Calu3 (cell line): ENCODE measurements around the gene VARS1. TPM values are rescaled to one million over a fixed set of nuclear protein-coding genes. Genes with fewer than 3 reads are reported as not detected.
"Not testable (repeated sequence)": the region's sequence is repeated elsewhere in the genome, so short reads cannot be mapped to it uniquely, and the experiment has no call there.

Experiments used
- BruUV-seq: library from RNA; stranded (reverse); fragments of 400-500 nt; replicated peaks from 2 replicates; lab custom pipeline; 2021; lab: Mats Ljungman, UMichigan
- CTCF ChIA-PET: fragments of 300-600 bp; sonication (Branson Sonifier 250); formaldehyde crosslinking; loops from one replicate; lab custom pipeline; 2022; ENCODE audit warnings: antibody characterized with exemption; lab: Charles Lee
- DNase-seq: peaks from one replicate; pipeline ENCODE4 v3.0.0; 2022
- H3K27ac Mint-ChIP-seq: one replicate; pipeline ENCODE4 v1.8.0; 2022; ENCODE audit warnings: mixed read lengths; ENCODE audit not compliant: unreplicated experiment
- H3K27me3 Mint-ChIP-seq: one replicate; pipeline ENCODE4 v1.8.0; 2022; ENCODE audit warnings: mixed read lengths; ENCODE audit not compliant: unreplicated experiment
- H3K36me3 Mint-ChIP-seq: one replicate; pipeline ENCODE4 v1.8.0; 2022; ENCODE audit warnings: mild to moderate bottlenecking, moderate library complexity, mixed read lengths; ENCODE audit not compliant: insufficient read depth, unreplicated experiment
- H3K4me1 Mint-ChIP-seq: one replicate; pipeline ENCODE4 v1.8.0; 2022; ENCODE audit warnings: mild to moderate bottlenecking, low read depth, mixed read lengths; ENCODE audit not compliant: unreplicated experiment
- H3K4me3 Mint-ChIP-seq: one replicate; pipeline ENCODE4 v1.8.0; 2022; ENCODE audit warnings: mild to moderate bottlenecking, low read depth, moderate library complexity, mixed read lengths; ENCODE audit not compliant: unreplicated experiment
- H3K9me3 Mint-ChIP-seq: one replicate; pipeline ENCODE4 v1.8.0; 2022; ENCODE audit warnings: low read depth, mixed read lengths; ENCODE audit not compliant: unreplicated experiment
- CTCF ChIP-seq: fragments of 200-600 bp; IDR thresholded peaks from one replicate; pipeline ENCODE4 v1.8.0; 2022; ENCODE audit warnings: antibody characterized with exemption; ENCODE audit not compliant: unreplicated experiment
- intact Hi-C: fragments of 100-400 bp; cut with micrococcal nuclease; formaldehyde crosslinking; loops from one replicate; pipeline ENCODE4 v1.10.0; 2022; ENCODE audit not compliant: unreplicated experiment
- total RNA-seq: library from RNA; stranded (reverse); gene quantifications from 2 replicates; pipeline ENCODE4 v1.2.3, GENCODE V29; 2022

Gene VARS1
- total RNA-seq, 1 experiment from 2014 or later: 316 TPM

GRCh38 chr6:31814677-31815024 is 19.1 kb upstream of the VARS1 start:
- no peak for TF ChIP-seq CTCF
- intact Hi-C loops: no loop called here
- H3K9me3 Mint-ChIP-seq: no peaks in the 10 kb centered on the region
- CTCF ChIA-PET: interaction anchor here (0.5 to 2.7 kb wide), 21 partner anchors 7 to 1298 kb away, joined by 3 to 19 read pairs (median 7); partner anchors contain the start of genes ABHD16A, HSPA1B, LSM2 and LY6G5C
- peak overlapping the region; percentile 79 for H3K4me3 Mint-ChIP-seq
- no peaks in the 10 kb centered on the region for H3K27me3 Mint-ChIP-seq
- H3K36me3 Mint-ChIP-seq: peaks cover 48% of the 10 kb centered on the region
- no TSS peak for BruUV-seq
- H3K27ac Mint-ChIP-seq: peak overlapping the region; percentile 97
- peaks cover 19% of the 10 kb centered on the region for H3K4me1 Mint-ChIP-seq
- DNase-seq: peak; percentile 99

- H3K9me3 Mint-ChIP-seq: no peaks in the 10 kb centered on the region
- DNase-seq: no peak
Measured at GRCh38 chr6:31813465-31813849, 17.9 kb upstream of the VARS1 start.

GRCh38 chr6:31811645-31812044 is 16.1 kb upstream of the VARS1 start:
- CTCF ChIA-PET: interaction anchor here (1.0 kb wide), 1 partner anchor 16 kb away, joined by 4 read pairs; the partner anchor contains the start of gene VARS1

More at GRCh38 chr6:31813465-31813849, 17.9 kb upstream of the VARS1 start:
- no peak for TF ChIP-seq CTCF
- CTCF ChIA-PET: interaction anchor here (1.8 to 2.7 kb wide), 4 partner anchors 8 to 38 kb away, joined by 5 to 19 read pairs (median 8); partner anchors contain the start of genes HSPA1B and VARS1
- H3K27me3 Mint-ChIP-seq: no peaks in the 10 kb centered on the region
- BruUV-seq: no TSS peak
- H3K27ac Mint-ChIP-seq: peak overlapping the region; percentile 97
- intact Hi-C loops: no loop called here
- peak overlapping the region; percentile 79 for H3K4me3 Mint-ChIP-seq
- H3K4me1 Mint-ChIP-seq: peaks cover 18% of the 10 kb centered on the region
- H3K36me3 Mint-ChIP-seq: peaks cover 36% of the 10 kb centered on the region

GRCh38 chr6:31808599-31808998 is 13.0 kb upstream of the VARS1 start:
- H3K27me3 Mint-ChIP-seq, H3K27ac Mint-ChIP-seq, BruUV-seq, DNase-seq, CTCF ChIA-PET, intact Hi-C loops, H3K9me3 Mint-ChIP-seq, H3K4me3 Mint-ChIP-seq: not testable (repeated sequence)
- peaks cover 29% of the 10 kb centered on the region for H3K4me1 Mint-ChIP-seq
- peaks cover 36% of the 10 kb centered on the region for H3K36me3 Mint-ChIP-seq

More at GRCh38 chr6:31811645-31812044, 16.1 kb upstream of the VARS1 start:
- no peak overlapping the region for H3K4me3 Mint-ChIP-seq
- H3K27me3 Mint-ChIP-seq: no peaks in the 10 kb centered on the region
- H3K4me1 Mint-ChIP-seq: peaks cover 24% of the 10 kb centered on the region
- no TSS peak for BruUV-seq
- no peak overlapping the region for H3K27ac Mint-ChIP-seq
- intact Hi-C loops: no loop called here
- TF ChIP-seq CTCF: no peak
- DNase-seq: no peak
- peaks cover 28% of the 10 kb centered on the region for H3K36me3 Mint-ChIP-seq
- H3K9me3 Mint-ChIP-seq: no peaks in the 10 kb centered on the region
